Stimulated activated CD4-positive, alpha-beta T cell treated with anti-CD3 and anti-CD28 coated beads, Interleukin-12 subunit alpha, Interleukin-12 subunit beta, amount 100 ng/mL, for 48 hours (primary cell): ENCODE results near the gene WBP2NL.
"Not testable (repeated sequence)": the region's sequence is repeated elsewhere in the genome, so short reads cannot be mapped to it uniquely, and the experiment has no call there.

ENCODE experiments used
- DNase-seq, 3 donors: peaks; one replicate each; pipeline ENCODE4 v3.0.0-alpha.2; 2020; ENCODE audit warnings: low read depth in 2 of 3, low spot score in 1 of 3

The WBP2NL gene

DNA sequence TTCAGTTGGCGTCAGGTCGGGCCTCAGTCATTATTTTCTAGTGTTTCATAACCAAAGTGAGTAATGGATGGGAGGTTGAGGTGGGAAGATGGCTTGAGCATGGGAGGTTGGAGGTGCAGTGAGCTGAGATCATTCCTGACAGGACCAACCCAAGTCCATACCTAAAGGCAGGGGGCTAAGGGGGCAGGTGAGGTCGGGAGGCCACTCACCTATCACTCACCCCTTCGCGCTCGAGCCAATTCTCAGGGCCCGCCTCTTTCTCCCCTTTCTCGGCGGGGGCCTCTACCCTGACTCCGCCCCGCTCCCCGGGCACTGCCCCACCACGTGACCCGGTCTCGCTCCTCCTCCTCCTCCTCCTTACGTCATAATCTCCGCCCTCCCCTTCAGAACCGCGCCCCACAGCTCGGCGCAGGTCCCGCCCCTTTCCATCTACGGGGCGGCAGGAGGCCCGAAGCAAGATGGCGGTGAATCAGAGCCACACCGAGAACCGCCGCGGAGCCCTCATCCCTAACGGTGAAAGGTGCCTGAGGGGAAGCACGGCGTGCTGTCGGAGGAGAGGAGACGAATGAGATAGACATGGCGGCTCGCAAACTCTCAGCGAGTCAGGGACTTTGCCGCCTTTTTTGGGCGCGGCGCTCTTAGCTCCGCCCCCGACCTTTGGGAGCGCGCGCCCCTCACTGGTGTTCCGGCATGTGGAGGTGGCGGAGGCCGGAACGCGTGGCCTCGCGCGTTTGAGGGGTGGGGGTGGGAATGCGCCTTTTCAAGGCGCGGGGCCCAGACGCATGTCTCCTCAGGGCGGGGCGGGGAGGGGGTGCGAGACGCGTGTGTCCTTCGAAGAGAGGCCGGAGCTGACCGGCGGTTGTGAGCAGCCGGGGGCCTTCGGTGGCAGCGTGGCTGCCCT is at the start of gene WBP2NL:
Gene WBP2NL, plus strand, starts transcription at position 428 of the 901 bp plus-strand sequence. Its CDS starts 31 bp downstream, at position 459.
- peak; percentile 74 to 85 (median 84) for DNase-seq

GRCh38 chr22:41948928-41949296 is 49.7 kb upstream of the WBP2NL start:
- DNase-seq = not testable (repeated sequence)

GRCh38 chr22:41949297-41949965 is 49.2 kb upstream of the WBP2NL start:
- DNase-seq = no peak

DNA sequence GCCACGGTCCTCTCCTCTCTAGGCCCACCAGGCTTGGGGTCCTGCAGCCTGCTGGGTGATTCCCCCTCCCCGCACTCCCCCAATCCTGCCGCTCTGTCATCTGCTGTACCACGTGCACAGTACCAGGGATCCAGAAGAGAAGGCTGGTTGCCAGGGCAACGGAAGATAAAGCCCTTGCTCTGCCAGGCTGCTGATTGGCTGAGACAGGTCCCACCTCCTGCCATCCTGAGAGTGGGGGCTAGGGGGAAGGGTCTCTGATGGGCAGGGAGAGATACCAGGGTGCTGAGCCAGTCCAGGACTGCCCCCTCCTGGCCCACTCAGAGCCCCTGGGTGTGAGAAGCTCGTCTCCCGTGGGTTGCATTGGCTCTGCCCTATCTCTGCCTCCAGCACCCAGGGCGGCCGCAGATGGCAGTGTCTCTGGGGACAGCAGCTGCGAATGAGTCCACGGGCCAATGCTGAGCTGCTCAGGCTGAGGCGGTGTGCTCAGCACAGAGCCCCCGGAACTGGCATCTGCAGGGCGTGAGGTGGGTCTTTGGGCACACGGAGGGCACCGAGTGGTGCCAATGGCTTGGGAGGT is 46.6 kb upstream of the WBP2NL start, which contains the start of gene SMIM45:
Gene SMIM45, plus strand, starts transcription at position 253 of the 577 bp plus-strand sequence.
- no peak for DNase-seq

DNA sequence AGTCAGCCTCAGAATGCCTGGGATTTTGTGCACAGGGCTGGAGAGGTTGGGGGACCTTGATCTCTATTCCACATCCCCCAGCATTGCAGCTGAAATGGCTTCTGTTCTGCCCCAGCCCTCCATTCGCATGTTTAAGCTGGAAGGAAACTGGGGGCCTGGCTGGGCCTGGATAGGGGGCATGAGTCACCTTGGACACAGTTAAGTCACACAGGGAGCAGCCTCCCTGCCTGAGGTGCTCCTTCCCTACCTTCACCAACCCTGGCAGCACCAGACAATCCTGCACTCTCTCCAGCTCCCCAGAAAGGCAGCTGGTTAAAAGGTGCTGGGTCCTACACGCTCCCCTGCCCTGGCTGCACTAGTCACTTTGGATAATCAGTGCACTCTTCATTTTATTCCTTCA is 45.9 kb upstream of the WBP2NL start:
- no peak for DNase-seq

DNA sequence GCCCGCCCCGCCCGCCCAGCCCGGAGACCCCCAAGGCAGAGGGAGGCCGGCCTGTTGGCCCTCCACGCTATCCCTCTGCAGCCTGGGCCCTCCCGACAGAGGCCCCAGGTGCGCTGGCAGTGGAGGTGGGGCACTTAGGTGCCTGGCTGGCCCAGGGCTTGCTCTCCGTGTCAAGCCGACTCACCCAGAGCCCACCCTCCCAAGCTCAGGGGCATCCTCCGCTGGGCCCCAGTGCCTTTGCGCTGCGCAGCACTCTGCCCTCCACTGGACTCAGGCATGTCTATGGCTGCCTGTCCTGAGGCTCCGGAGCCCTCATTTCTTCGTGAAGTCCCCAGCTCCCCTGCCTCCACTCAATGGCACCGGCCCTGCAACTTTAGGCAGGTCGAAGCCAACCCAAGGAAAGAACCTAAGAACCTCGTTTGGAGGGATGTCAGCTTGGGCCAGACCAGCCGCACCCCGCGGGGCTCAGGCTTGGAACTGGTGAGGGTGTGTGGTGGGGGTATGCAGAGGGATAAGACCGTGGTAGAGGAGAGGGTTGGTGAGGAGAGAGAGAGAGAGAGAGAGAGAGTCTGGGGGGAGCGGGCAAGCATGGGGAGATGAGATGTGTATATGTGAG is 40.5 kb upstream of the WBP2NL start:
- no peak for DNase-seq

DNA sequence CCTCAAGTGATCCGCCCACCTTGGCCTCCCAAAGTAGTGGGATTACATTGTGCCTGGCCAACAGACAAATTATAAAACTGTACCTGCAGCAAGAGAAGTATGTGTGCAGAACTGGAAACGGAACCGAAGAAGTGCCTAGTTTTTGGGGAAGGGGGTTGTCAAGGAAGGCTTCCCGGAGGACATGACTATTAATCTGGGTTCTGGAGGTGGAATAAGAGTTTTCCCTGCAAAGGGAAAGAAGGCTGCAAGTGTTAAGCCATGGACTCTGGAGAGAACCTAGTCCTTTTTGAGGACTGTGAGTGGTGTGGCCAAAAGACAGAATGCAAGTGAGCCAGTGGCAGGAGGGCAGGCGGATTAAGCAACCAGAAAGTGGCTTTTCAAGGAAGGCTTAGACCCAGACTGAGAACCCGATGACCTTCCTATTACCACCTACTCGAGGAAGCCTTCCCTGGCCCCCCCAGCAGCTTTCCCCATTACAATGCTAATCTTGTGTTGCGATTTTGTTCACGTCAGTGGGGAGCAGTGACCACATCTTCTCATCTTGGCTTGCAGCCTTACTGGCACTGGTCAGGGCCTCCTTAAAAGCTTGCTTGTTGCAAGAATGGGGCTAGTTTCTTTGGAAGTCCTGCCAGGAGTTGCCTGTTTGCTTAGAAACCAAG is 35.0 kb upstream of the WBP2NL start:
- DNase-seq = no peak

GRCh38 chr22:41964112-41964491 is 34.5 kb upstream of the WBP2NL start:
- DNase-seq = no peak

- DNase-seq = no peak
Observed at GRCh38 chr22:41966225-41966606, 32.4 kb upstream of the WBP2NL start.

GRCh38 chr22:41966607-41967240 is 31.9 kb upstream of the WBP2NL start:
- DNase-seq = no peak

- DNase-seq = no peak
Observed at GRCh38 chr22:41968601-41969000, 30.0 kb upstream of the WBP2NL start.

- no peak for DNase-seq
Observed at GRCh38 chr22:41969110-41969646, 29.4 kb upstream of the WBP2NL start, which contains the start of gene SEPTIN3. Gene SEPTIN3 (plus strand): TSS chr22:41969443. CDS start chr22:41971493, 2,050 bp downstream.

GRCh38 chr22:41970601-41971000 is 28.0 kb upstream of the WBP2NL start:
- DNase-seq = no peak

- DNase-seq = no peak
Observed at GRCh38 chr22:41971431-41971830, 27.2 kb upstream of the WBP2NL start.

GRCh38 chr22:41974691-41975290 is 23.8 kb upstream of the WBP2NL start:
- DNase-seq = no peak

DNA sequence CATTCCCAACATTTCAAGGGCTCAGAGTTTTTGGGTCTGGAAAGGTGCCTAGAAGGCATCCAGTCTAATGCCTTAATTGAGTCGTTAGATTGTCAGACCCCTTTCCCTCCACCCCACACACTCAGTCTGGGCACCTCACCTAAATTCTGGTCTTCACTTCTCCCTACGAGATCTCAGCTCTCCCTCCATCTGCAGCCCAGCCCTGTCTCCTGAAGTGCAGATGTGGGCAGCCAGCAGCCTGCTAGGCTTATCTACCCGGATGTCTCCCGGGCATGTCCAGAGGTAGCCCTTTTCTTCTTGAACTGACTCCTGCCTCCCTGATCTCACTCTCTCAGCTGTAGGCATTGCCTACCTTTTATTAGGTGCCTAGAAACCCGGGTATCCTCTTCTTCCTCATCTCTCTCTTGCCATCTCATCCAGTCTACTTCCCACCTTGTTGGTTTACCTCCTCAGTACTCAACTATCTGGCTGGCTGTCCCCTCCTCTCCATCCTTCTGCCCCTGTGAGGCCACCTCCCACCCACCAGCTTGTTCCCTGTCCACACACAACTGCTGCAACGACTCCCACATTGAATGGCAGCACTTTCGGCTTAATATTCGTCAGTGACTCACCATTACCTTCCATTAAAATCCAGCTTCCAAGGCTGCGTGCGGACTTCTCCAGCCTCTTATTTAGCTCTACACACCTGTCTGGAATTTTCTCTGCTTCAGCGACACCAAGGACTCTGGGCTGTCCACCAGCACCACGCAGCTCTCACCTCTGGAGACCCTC is 23.1 kb upstream of the WBP2NL start:
- no peak for DNase-seq

DNA sequence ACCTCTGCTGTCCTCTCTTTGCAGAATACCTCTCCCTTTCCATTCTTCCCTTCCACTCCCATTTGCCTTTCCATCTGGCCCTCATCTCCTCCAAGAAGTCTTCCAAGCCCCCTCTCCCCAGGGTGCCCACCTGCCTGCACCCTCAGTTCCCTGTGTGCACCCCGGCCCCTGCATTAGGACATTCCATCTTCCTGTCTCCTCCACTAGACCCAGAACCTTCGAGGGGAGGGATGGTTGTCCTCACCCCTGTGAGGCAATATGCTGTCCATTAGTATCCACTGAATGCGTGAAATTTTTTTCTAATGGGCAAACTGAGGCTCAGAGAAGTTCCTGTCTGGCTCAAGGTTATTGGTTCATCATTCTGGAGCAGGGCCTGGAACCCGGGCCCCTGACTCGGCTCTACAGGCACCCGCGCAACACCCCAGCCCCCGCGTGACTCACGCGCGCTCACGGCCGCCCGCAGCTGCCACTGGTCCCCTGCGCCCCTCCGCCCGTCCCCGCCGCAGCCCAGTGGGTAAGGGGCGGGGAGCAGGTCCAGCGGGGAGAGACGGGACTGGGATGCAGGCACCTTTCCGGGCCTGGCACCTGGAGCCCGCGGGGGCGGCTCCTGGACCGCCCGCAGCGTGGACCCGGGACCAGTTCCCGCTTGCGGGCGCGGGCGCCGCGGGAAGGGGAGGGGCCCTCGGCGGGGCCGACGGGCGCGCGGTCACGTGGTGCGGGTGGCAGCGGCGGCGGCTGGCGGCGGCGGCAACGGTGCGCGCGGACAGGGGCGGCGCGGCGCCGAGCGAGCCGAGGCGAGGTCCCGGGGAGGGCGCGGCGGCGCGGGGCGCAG is 22.3 kb upstream of the WBP2NL start:
- peak in 1 of 3 donors; percentile 31 for DNase-seq

- DNase-seq = no peak
Observed at GRCh38 chr22:41976961-41977566, 21.5 kb upstream of the WBP2NL start.
